HG03575 (cell line): ENCODE data around the gene CIT.

Experiments used
- ATAC-seq: cut with Tn5 transposase; IDR thresholded peaks from one replicate; pipeline ENCODE4 v1.9.1; 2021; ENCODE audit not compliant: unreplicated experiment, insufficient number of reproducible peaks, low FRiP score; ENCODE audit errors: extremely low read depth

Gene CIT

GRCh38 chr12:119686355-119686754, 190.8 kb downstream of the CIT start:
- ATAC-seq = no peak

- no peak for ATAC-seq
These were observed 191.7 kb downstream of the CIT start for GRCh38 chr12:119685375-119685774.

- no peak for ATAC-seq
These were observed 192.3 kb downstream of the CIT start for GRCh38 chr12:119684711-119685369.

GRCh38 chr12:119683816-119684215, 193.3 kb downstream of the CIT start:
- no peak for ATAC-seq

- ATAC-seq = no peak
These were observed 193.7 kb downstream of the CIT start for GRCh38 chr12:119683413-119683812.

GRCh38 chr12:119682639-119683252, 194.4 kb downstream of the CIT start:
- ATAC-seq = no peak

GRCh38 chr12:119681728-119682638, 195.1 kb downstream of the CIT start:
- no peak for ATAC-seq

GRCh38 chr12:119681111-119681510, 196.0 kb downstream of the CIT start:
- no peak for ATAC-seq

- no peak for ATAC-seq
These were observed 197.6 kb downstream of the CIT start for GRCh38 chr12:119679490-119679889.

- ATAC-seq = no peak
These were observed 198.0 kb downstream of the CIT start for GRCh38 chr12:119679081-119679480.

GRCh38 chr12:119678459-119678858, 198.7 kb downstream of the CIT start:
- ATAC-seq = no peak

- ATAC-seq = no peak
These were observed 200.5 kb downstream of the CIT start for GRCh38 chr12:119676573-119676972.

- no peak for ATAC-seq
These were observed 201.1 kb downstream of the CIT start for GRCh38 chr12:119676022-119676421.

GRCh38 chr12:119674560-119674959, 202.6 kb downstream of the CIT start:
- no peak for ATAC-seq

GRCh38 chr12:119673634-119674033, 203.5 kb downstream of the CIT start:
- ATAC-seq = no peak

- no peak for ATAC-seq
These were observed 204.9 kb downstream of the CIT start for GRCh38 chr12:119672194-119672593.

- ATAC-seq = no peak
These were observed 206.1 kb downstream of the CIT start for GRCh38 chr12:119671070-119671469.

- no peak for ATAC-seq
These were observed 207.2 kb downstream of the CIT start for GRCh38 chr12:119669744-119670472.

GRCh38 chr12:119668324-119668841, 208.7 kb downstream of the CIT start:
- no peak for ATAC-seq
